CD4-positive, alpha-beta T cell treated with Interleukin-6 for 4 hours (primary cell): ENCODE results near the gene CHD5.

Experiments
- DNase-seq: peaks from one replicate; pipeline ENCODE4 v3.0.0-alpha.2; 2020; ENCODE audit warnings: mixed read lengths

CHD5 gene

GRCh38 chr1:6130036-6130435, 50.1 kb downstream of the CHD5 start:
- no peak for DNase-seq

GRCh38 chr1:6129313-6129712, 50.8 kb downstream of the CHD5 start:
- DNase-seq, result no peak

- DNase-seq, result no peak
Observed at GRCh38 chr1:6128276-6129081, 51.6 kb downstream of the CHD5 start.

- DNase-seq, result peak; percentile 83
Observed at GRCh38 chr1:6127587-6128163, 52.4 kb downstream of the CHD5 start.

- DNase-seq, result no peak
Observed at GRCh38 chr1:6126521-6127067, 53.5 kb downstream of the CHD5 start.

- no peak for DNase-seq
Observed at GRCh38 chr1:6126028-6126427, 54.1 kb downstream of the CHD5 start.

- no peak for DNase-seq
Observed at GRCh38 chr1:6125366-6125765, 54.8 kb downstream of the CHD5 start.

GRCh38 chr1:6124746-6125365, 55.3 kb downstream of the CHD5 start:
- no peak for DNase-seq

GRCh38 chr1:6124341-6124740, 55.8 kb downstream of the CHD5 start:
- no peak for DNase-seq

- DNase-seq, result no peak
Observed at GRCh38 chr1:6123816-6124215, 56.3 kb downstream of the CHD5 start.

GRCh38 chr1:6123083-6123482, 57.0 kb downstream of the CHD5 start:
- DNase-seq, result no peak

- no peak for DNase-seq
Observed at GRCh38 chr1:6121651-6122370, 58.3 kb downstream of the CHD5 start.

- no peak for DNase-seq
Observed at GRCh38 chr1:6121021-6121421, 59.1 kb downstream of the CHD5 start.

GRCh38 chr1:6118415-6118814, 61.7 kb downstream of the CHD5 start:
- no peak for DNase-seq

- DNase-seq, result no peak
Observed at GRCh38 chr1:6117624-6118023, 62.5 kb downstream of the CHD5 start.

GRCh38 chr1:6117064-6117463, 63.1 kb downstream of the CHD5 start:
- no peak for DNase-seq

GRCh38 chr1:6116137-6116536, 64.0 kb downstream of the CHD5 start:
- DNase-seq, result no peak

- no peak for DNase-seq
Observed at GRCh38 chr1:6113745-6114144, 66.4 kb downstream of the CHD5 start.

- no peak for DNase-seq
Observed at GRCh38 chr1:6113116-6113515, 67.0 kb downstream of the CHD5 start.

GRCh38 chr1:6112690-6113005, 67.5 kb downstream of the CHD5 start:
- DNase-seq, result no peak

- no peak for DNase-seq
Observed at GRCh38 chr1:6111991-6112689, 68.0 kb downstream of the CHD5 start.

- DNase-seq, result no peak
Observed at GRCh38 chr1:6111571-6111970, 68.5 kb downstream of the CHD5 start.

GRCh38 chr1:6110326-6110725, 69.8 kb downstream of the CHD5 start:
- DNase-seq, result no peak
